ENCODE results near the gene PA2G4. TPM values are rescaled to one million over a fixed set of nuclear protein-coding genes. Genes with fewer than 3 reads are reported as not detected.

The PA2G4 gene
- polyA plus RNA-seq, 2 of the 4 experiments (the other 2 are of a cell fraction): 415 to 717 TPM

- H3K9me3 ChIP-seq: no peaks in the 10 kb centered on the region
- H3K27ac ChIP-seq: no peak overlapping the region
- H3K4me2 ChIP-seq: no peak overlapping the region
- no peak overlapping the region for H3K4me3 ChIP-seq
- FAIRE-seq (no peak), ATAC-seq (no peak), DNase-seq (ENCODE audit: low read depth in 1 of 2, low spot score in 1 of 2) (no peak)
- ChIA-PET POLR2A (no interaction called here), CTCF (interaction anchor here (1.1 to 2.1 kb wide), 3 partner anchors 16 to 136 kb away, joined by 3 to 7 read pairs (median 4); no protein-coding TSS in a partner anchor)
- no peak for TF ChIP-seq HOXA7 (CRISPR knock-in tag; IDR thresholded peaks at IDR 0.05)
- no peak for TF ChIP-seq GATA3 (IDR thresholded peaks at IDR 0.05; ENCODE audit: borderline replicate concordance)
- no peak for TF ChIP-seq TFCP2L1 (CRISPR knock-in tag; IDR thresholded peaks at IDR 0.05)
- TF ChIP-seq NR3C1 (IDR thresholded peaks at IDR 0.05): no peak
- no peak for TF ChIP-seq SREBF2 (IDR thresholded peaks at IDR 0.05)
- TF ChIP-seq RCOR1 (IDR thresholded peaks at IDR 0.05; ENCODE audit: low read depth, low read length): no peak
- TF ChIP-seq HOXB13 (CRISPR knock-in tag; IDR thresholded peaks at IDR 0.05; ENCODE audit: low read depth): no peak
- no peak for TF ChIP-seq MAZ (IDR thresholded peaks at IDR 0.05; ENCODE audit: borderline replicate concordance, low read depth, low read length)
- TF ChIP-seq POLR2A (IDR thresholded peaks at IDR 0.05; ENCODE audit: low read length): no peak
- TF ChIP-seq BCL3 (IDR thresholded peaks at IDR 0.05): no peak
- TF ChIP-seq RARB (CRISPR knock-in tag; IDR thresholded peaks at IDR 0.05): no peak
- no peak for TF ChIP-seq PBX3 (IDR thresholded peaks at IDR 0.05)
- no peak for TF ChIP-seq HOXB5 (CRISPR knock-in tag; IDR thresholded peaks at IDR 0.05)
- peaks cover 4% of the 10 kb centered on the region; the same call in 1 of the 3 replicates for H3K4me1 ChIP-seq
Observed at GRCh38 chr12:56062996-56063395, 41.4 kb upstream of the PA2G4 start.

GRCh38 chr12:56071648-56072047 lies 32.7 kb upstream of the PA2G4 start:
- no peaks in the 10 kb centered on the region for H3K4me1 ChIP-seq
- H3K9me3 ChIP-seq: no peaks in the 10 kb centered on the region
- ChIA-PET POLR2A (no interaction called here), CTCF (interaction anchor here (2.3 kb wide), 1 partner anchor 11 kb away, joined by 10 read pairs; no protein-coding TSS in a partner anchor)
- TF ChIP-seq HMGXB4 (CRISPR knock-in tag; IDR thresholded peaks at IDR 0.05; ENCODE audit: borderline replicate concordance) (no peak), PHF8 (IDR thresholded peaks at IDR 0.05; ENCODE audit: borderline replicate concordance, low read depth) (no peak), EHMT2 (IDR thresholded peaks at IDR 0.05; ENCODE audit: low read depth) (no peak), MAFK (IDR thresholded peaks at IDR 0.05; ENCODE audit: partially characterized antibody) (no peak), KDM1A (IDR thresholded peaks at IDR 0.05; ENCODE audit: low read depth) (no peak), RNF2 (IDR thresholded peaks at IDR 0.05; ENCODE audit: borderline replicate concordance, low read depth) (no peak), JUNB (IDR thresholded peaks at IDR 0.05) (no peak), MAX (IDR thresholded peaks at IDR 0.05) (no peak), MAZ (IDR thresholded peaks at IDR 0.05; ENCODE audit: borderline replicate concordance, low read depth, low read length) (no peak), ELK1 (IDR thresholded peaks at IDR 0.05; ENCODE audit: low read depth, low read length) (no peak), ZFP36 (IDR thresholded peaks at IDR 0.05; ENCODE audit: borderline replicate concordance, partially characterized antibody) (no peak), SMC3 (IDR thresholded peaks at IDR 0.05) (no peak), RCOR1 (IDR thresholded peaks at IDR 0.05; ENCODE audit: low read depth, low read length) (no peak)
- no peak overlapping the region for H3K4me2 ChIP-seq
- no peak for DNase-seq (ENCODE audit: low read depth in 1 of 2, low spot score in 1 of 2)
- no peak for FAIRE-seq
- H3K27ac ChIP-seq: no peak overlapping the region
- H3K4me3 ChIP-seq: no peak overlapping the region
- 45% methylated on average over 4 of the region's 4 CpGs for WGBS (ENCODE audit: missing lambda C conversion rate)
- ATAC-seq: peak in 1 of 2 experiments; percentile 34; a peak in 2 of 6 replicates
